ENCODE data around the gene FTCD. TPM values are rescaled to one million over a fixed set of nuclear protein-coding genes. Genes with fewer than 3 reads are reported as not detected.

FTCD gene
- total and polyA plus RNA-seq, 9 of the 15 experiments (the other 6 are each of a cell fraction or from before 2014, with no cell fraction given): 0.11 to 1.6 (median 0.67) TPM; not detected in 5

GRCh38 chr21:46124926-46125845 is 30.2 kb downstream of the FTCD start (continued):
- TF ChIP-seq ZKSCAN1 (IDR thresholded peaks at IDR 0.05; ENCODE audit: low read depth, low read length) (no peak), TCF3 (CRISPR knock-in tag; IDR thresholded peaks at IDR 0.05) (no peak), ZNF408 (CRISPR knock-in tag; IDR thresholded peaks at IDR 0.05; ENCODE audit: low read depth) (no peak), RNF2 (IDR thresholded peaks at IDR 0.05) (no peak), PYGO2 (tag; IDR thresholded peaks at IDR 0.05) (no peak), SMC3 (conservative IDR thresholded peaks at IDR 0.05; ENCODE audit: insufficient read depth, low read depth, low read length) (no peak), TRIM24 (IDR thresholded peaks at IDR 0.05) (no peak), CREM (IDR thresholded peaks at IDR 0.05; ENCODE audit: low read depth) (peak; percentile 42; the same call in 1 of the 2 replicates), GMEB1 (CRISPR knock-in tag; IDR thresholded peaks at IDR 0.05) (no peak), ZNF212 (CRISPR knock-in tag; IDR thresholded peaks at IDR 0.05) (no peak), ZC3H11A (IDR thresholded peaks at IDR 0.05; ENCODE audit: low read depth, low read length) (no peak), ZNF407 (IDR thresholded peaks at IDR 0.05; ENCODE audit: low read depth) (no peak), SMARCE1 (IDR thresholded peaks at IDR 0.05) (no peak), JUNB (CRISPR knock-in tag; conservative IDR thresholded peaks at IDR 0.05) (no peak), CAMTA2 (CRISPR knock-in tag; conservative IDR thresholded peaks at IDR 0.05) (no peak), NR2C1 (IDR thresholded peaks at IDR 0.05) (peak; percentile 69), NR2C1 (tag; IDR thresholded peaks at IDR 0.05) (peak; percentile 75), ZNF589 (CRISPR knock-in tag; IDR thresholded peaks at IDR 0.05; ENCODE audit: low read depth) (no peak), KLF1 (tag; IDR thresholded peaks at IDR 0.05) (no peak), SIRT6 (IDR thresholded peaks at IDR 0.05; ENCODE audit: low read depth, low read length) (no peak), DACH1 (IDR thresholded peaks at IDR 0.05; ENCODE audit: partially characterized antibody) (no peak), ARID2 (IDR thresholded peaks at IDR 0.05) (no peak)
